ENCODE data around the gene DTD2. TPM values are rescaled to one million over a fixed set of nuclear protein-coding genes. Genes with fewer than 3 reads are reported as not detected.

Gene DTD2
- total RNA-seq, 1 donor from 2014 or later, result 32.1 TPM

DNA sequence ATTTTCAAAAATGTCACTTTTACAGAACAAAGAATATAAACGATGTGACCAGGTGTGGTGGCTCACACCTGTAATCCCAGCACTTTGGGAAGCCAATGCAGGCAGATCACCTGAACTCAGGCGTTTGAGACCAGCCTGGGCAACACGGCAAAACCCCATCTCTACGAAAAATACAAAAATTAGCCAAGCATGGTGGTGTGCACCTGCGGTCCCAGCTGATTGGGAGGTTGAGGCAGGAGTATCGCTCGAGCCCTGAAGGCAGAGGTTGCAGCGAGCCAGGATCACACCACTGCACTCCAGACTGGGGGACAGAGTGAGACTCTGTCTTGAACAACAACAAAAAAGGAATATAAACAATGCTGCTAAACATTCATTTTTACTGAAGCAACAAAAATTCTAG, 52.2 kb downstream of the DTD2 start:
- no peak for DNase-seq

DNA sequence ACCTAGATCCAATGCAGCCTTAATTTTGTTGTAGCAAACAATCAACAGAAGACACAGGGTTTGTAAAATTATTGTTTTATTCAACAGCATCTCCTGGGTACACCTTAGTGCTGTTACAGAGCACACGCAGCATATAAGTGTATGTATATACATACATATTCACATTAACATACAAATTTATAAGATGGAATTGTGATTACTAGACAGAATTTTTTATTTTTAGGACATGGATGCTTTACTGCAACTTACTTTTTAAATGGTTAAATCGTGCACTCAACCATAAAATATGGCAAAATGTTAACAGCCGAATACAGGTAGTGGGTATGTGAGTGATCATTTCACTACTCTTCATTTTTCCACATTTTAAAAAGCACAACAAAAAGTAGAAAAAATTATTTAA, 53.6 kb downstream of the DTD2 start:
- DNase-seq, result no peak

DNA sequence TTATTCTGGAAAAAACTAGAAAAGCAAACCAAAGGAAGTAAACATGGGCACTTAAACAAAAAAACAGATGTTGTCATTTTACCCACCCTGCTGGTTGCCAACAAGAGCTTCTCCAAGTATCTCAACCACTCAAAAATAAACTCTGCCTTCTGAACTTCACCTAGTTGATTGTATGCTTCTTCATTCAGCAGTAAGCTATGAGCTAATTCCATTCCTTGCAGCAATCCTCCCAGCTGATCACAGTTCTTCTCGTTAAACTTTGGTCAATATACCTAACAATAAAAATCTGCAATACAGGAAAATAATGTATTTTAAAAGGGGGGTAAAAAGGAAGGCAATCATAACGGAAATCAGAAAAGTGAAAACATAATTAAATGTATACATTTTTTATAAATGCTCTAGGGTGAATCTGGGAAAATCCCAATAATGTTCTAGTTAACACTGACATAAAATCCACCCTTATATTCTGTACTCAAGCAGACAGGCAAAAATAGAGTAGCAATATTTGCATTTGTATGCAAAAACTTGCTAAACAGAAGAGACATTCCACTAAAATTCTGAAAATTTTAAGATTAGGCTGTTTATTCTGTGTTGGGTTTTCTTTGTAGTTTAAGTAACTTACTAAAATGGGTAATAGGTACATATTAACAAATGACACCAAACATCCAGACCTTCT, 54.4 kb downstream of the DTD2 start:
- no peak for DNase-seq

DNA sequence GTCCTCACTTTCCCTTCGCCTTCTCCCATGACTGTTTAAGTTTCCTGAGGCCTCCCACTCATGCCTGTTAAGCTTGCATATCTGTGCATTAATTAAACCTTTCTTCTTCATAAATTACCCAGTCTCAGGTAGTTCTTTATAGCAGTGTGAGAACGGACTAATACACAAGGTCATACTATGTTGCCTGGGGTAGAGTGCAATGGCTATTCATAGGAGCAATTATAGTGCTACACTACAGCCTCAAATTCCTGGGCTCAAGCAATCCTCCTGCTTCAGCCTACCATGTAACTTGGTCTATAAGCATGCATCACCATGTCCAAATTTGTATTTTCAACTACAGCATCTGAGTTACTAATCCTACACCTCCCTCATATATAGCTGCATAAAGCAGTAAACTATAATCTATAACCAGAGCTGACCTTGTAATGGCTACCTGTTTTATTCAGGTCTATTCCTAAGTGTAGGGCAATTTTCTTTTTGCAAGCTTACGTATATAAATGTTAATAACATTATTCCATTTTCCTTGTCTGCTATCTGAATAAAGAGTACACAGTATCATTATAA, 55.9 kb downstream of the DTD2 start:
- DNase-seq, result no peak

DNA sequence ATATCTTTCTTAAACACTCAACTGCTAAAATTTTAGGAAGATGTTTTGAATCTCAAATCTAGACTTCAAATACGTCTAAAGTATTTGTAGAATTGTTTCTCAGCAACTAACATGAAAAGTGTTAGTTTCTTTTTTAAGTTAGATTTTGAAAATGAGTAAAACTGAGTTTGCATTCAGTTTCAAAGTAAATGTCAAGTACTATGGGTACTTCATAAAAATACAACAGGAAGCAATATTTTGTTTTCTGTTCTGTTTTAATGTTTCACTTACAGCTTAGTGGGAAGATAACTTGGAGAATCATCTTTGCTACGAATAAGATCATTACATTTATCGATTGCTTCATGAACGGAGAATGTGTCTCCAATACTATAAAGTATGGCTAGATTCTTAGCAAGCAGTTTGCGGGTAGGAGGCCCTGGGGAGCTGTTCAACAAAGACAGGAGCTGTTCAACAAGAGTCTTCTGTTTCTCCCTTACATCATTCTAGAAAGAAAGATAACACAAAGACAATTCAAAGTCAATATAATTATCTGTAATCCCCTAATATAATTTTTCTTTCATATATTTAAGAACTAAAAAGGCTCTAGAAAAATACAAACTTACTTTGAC, 57.2 kb downstream of the DTD2 start:
- DNase-seq, result no peak

Other genes starting within 250 kb of the DTD2 start
- gene HECTD1, start 249.7 kb downstream of the DTD2 start, total RNA-seq, result 332 TPM
- gene HEATR5A, start 37.0 kb downstream of the DTD2 start, total RNA-seq, result 32.8 TPM
- not detected for gene GPR33, start 30.5 kb upstream of the DTD2 start, total RNA-seq
- 32.3 TPM for gene NUBPL, start 103.9 kb upstream of the DTD2 start, total RNA-seq